ENCODE results near the gene SLC16A13. TPM values are rescaled to one million over a fixed set of nuclear protein-coding genes. Genes with fewer than 3 reads are reported as not detected.

Gene SLC16A13
- total RNA-seq, 1 experiment from 2014 or later = 11.7 TPM

GRCh38 chr17:7060165-7060891 is 24.5 kb downstream of the SLC16A13 start:
- Histone ChIP-seq H3K4me1 (ENCODE audit: insufficient read depth, low read length, poor library complexity, severe bottlenecking) (no peaks in the 10 kb centered on the region), H3K4me3 (ENCODE audit: low read depth, low read length, poor library complexity, severe bottlenecking) (no peak overlapping the region), H3K27me3 (replicated peaks; ENCODE audit: insufficient read depth, low read depth, low read length, poor library complexity) (no peaks in the 10 kb centered on the region), H3K36me3 (ENCODE audit: insufficient read depth, low read length, poor library complexity, severe bottlenecking) (no peaks in the 10 kb centered on the region), H3K9me3 (ENCODE audit: low read depth, low read length, poor library complexity, severe bottlenecking) (no peaks in the 10 kb centered on the region), H3K27ac (ENCODE audit: low read depth, low read length, poor library complexity, severe bottlenecking) (no peak overlapping the region)
- intact Hi-C loops (cut with micrococcal nuclease; ENCODE audit: unreplicated experiment) = no loop called here
- CTCF ChIA-PET = no interaction called here
- TF ChIP-seq EZH2 (IDR thresholded peaks at IDR 0.05; ENCODE audit: borderline replicate concordance, low read depth, low read length, poor library complexity, severe bottlenecking) (no peak), CTCF (conservative IDR thresholded peaks at IDR 0.05; ENCODE audit: low read depth, low read length) (no peak)
- POLR2A ChIA-PET (ENCODE audit: low non-redundant PET) = no interaction called here
- DNase-seq (ENCODE audit: low spot score) = peak; percentile 27
- BruUV-seq (replicated peaks) = no TSS peak

- H3K4me3 ChIP-seq (ENCODE audit: low read depth, low read length, poor library complexity, severe bottlenecking) = no peak overlapping the region
- no peak for TF ChIP-seq CTCF (conservative IDR thresholded peaks at IDR 0.05; ENCODE audit: low read depth, low read length)
- no peak for TF ChIP-seq EZH2 (IDR thresholded peaks at IDR 0.05; ENCODE audit: borderline replicate concordance, low read depth, low read length, poor library complexity, severe bottlenecking)
- no peaks in the 10 kb centered on the region for H3K36me3 ChIP-seq (ENCODE audit: insufficient read depth, low read length, poor library complexity, severe bottlenecking)
- intact Hi-C loops (cut with micrococcal nuclease; ENCODE audit: unreplicated experiment) = no loop called here
- ChIA-PET CTCF (no interaction called here), POLR2A (ENCODE audit: low non-redundant PET) (no interaction called here)
- no peaks in the 10 kb centered on the region for H3K4me1 ChIP-seq (ENCODE audit: insufficient read depth, low read length, poor library complexity, severe bottlenecking)
- no peaks in the 10 kb centered on the region for H3K27me3 ChIP-seq (replicated peaks; ENCODE audit: insufficient read depth, low read depth, low read length, poor library complexity)
- no peak for DNase-seq (ENCODE audit: low spot score)
- no peak overlapping the region for H3K27ac ChIP-seq (ENCODE audit: low read depth, low read length, poor library complexity, severe bottlenecking)
- no TSS peak for BruUV-seq (replicated peaks)
- peaks cover 6% of the 10 kb centered on the region for H3K9me3 ChIP-seq (ENCODE audit: low read depth, low read length, poor library complexity, severe bottlenecking)
Observed at GRCh38 chr17:7063518-7064094, 27.8 kb downstream of the SLC16A13 start.

- no peak for TF ChIP-seq CTCF (conservative IDR thresholded peaks at IDR 0.05; ENCODE audit: low read depth, low read length)
- TF ChIP-seq EZH2 (IDR thresholded peaks at IDR 0.05; ENCODE audit: borderline replicate concordance, low read depth, low read length, poor library complexity, severe bottlenecking) = no peak
- Histone ChIP-seq H3K36me3 (ENCODE audit: insufficient read depth, low read length, poor library complexity, severe bottlenecking) (no peaks in the 10 kb centered on the region), H3K27me3 (replicated peaks; ENCODE audit: insufficient read depth, low read depth, low read length, poor library complexity) (no peaks in the 10 kb centered on the region), H3K27ac (ENCODE audit: low read depth, low read length, poor library complexity, severe bottlenecking) (no peak overlapping the region), H3K4me1 (ENCODE audit: insufficient read depth, low read length, poor library complexity, severe bottlenecking) (no peaks in the 10 kb centered on the region), H3K9me3 (ENCODE audit: low read depth, low read length, poor library complexity, severe bottlenecking) (peaks cover 6% of the 10 kb centered on the region), H3K4me3 (ENCODE audit: low read depth, low read length, poor library complexity, severe bottlenecking) (no peak overlapping the region)
- ChIA-PET POLR2A (ENCODE audit: low non-redundant PET) (no interaction called here), CTCF (no interaction called here)
- no peak for DNase-seq (ENCODE audit: low spot score)
- intact Hi-C loops (cut with micrococcal nuclease; ENCODE audit: unreplicated experiment) = no loop called here
- no TSS peak for BruUV-seq (replicated peaks)
Observed at GRCh38 chr17:7064261-7064660, 28.4 kb downstream of the SLC16A13 start.
